HG02973 (cell line): ENCODE data around the gene TPK1.
A peak's percentile ranks its signal among the peaks of the same experiment; 100 is the strongest.

Experiments used
- ATAC-seq: cut with Tn5 transposase; IDR thresholded peaks from one replicate; pipeline ENCODE4 v1.9.1; 2021; ENCODE audit warnings: moderate library complexity; ENCODE audit not compliant: unreplicated experiment

TPK1 gene

GRCh38 chr7:144489504-144489903 lies 346.3 kb downstream of the TPK1 start:
- ATAC-seq: no peak

- ATAC-seq: no peak
Observed at GRCh38 chr7:144488977-144489376, 346.9 kb downstream of the TPK1 start.

GRCh38 chr7:144487901-144488300 lies 348.0 kb downstream of the TPK1 start:
- ATAC-seq: no peak

GRCh38 chr7:144484445-144484844 lies 351.4 kb downstream of the TPK1 start:
- ATAC-seq: no peak

GRCh38 chr7:144483189-144483588 lies 352.7 kb downstream of the TPK1 start:
- ATAC-seq: no peak

GRCh38 chr7:144481833-144482232 lies 354.0 kb downstream of the TPK1 start:
- ATAC-seq: no peak

- no peak for ATAC-seq
Observed at GRCh38 chr7:144477348-144477747, 358.5 kb downstream of the TPK1 start.

GRCh38 chr7:144474800-144475615 lies 360.8 kb downstream of the TPK1 start:
- ATAC-seq: no peak

- ATAC-seq: no peak
Observed at GRCh38 chr7:144474363-144474762, 361.5 kb downstream of the TPK1 start.

- peak; percentile 53 for ATAC-seq
Observed at GRCh38 chr7:144473908-144474307, 361.9 kb downstream of the TPK1 start.

GRCh38 chr7:144470078-144470477 lies 365.8 kb downstream of the TPK1 start:
- ATAC-seq: no peak

- ATAC-seq: no peak
Observed at GRCh38 chr7:144468990-144469732, 366.7 kb downstream of the TPK1 start.

- no peak for ATAC-seq
Observed at GRCh38 chr7:144459635-144460034, 376.2 kb downstream of the TPK1 start.

GRCh38 chr7:144455040-144455404 lies 380.8 kb downstream of the TPK1 start:
- no peak for ATAC-seq

GRCh38 chr7:144454256-144455039 lies 381.4 kb downstream of the TPK1 start:
- ATAC-seq: no peak

- ATAC-seq: peak; percentile 88
Observed at GRCh38 chr7:144452064-144452463, 383.8 kb downstream of the TPK1 start.

- no peak for ATAC-seq
Observed at GRCh38 chr7:144445590-144445989, 390.3 kb downstream of the TPK1 start.

- ATAC-seq: no peak
Observed at GRCh38 chr7:144439717-144440205, 396.1 kb downstream of the TPK1 start.

- no peak for ATAC-seq
Observed at GRCh38 chr7:144438759-144439158, 397.1 kb downstream of the TPK1 start.

- peak; percentile 72 for ATAC-seq
Observed at GRCh38 chr7:144437370-144438191, 398.3 kb downstream of the TPK1 start.
